IMR-90 (cell line): ENCODE results near the gene SIK3. TPM values are rescaled to one million over a fixed set of nuclear protein-coding genes. Genes with fewer than 3 reads are reported as not detected.

Experiments used
- ATAC-seq: fragments of 200-7000 bp; cut with Tn5 transposase; 2 replicates; pipeline ENCODE4 v1.9.1; 2020; ENCODE audit warnings: low read depth, mild to moderate bottlenecking, moderate library complexity
- BruUV-seq: library from RNA; stranded (reverse); fragments of 400-500 nt; replicated peaks from 2 replicates; lab custom pipeline; 2021; lab: Mats Ljungman, UMichigan
- CTCF ChIA-PET: fragments of 300-600 bp; formaldehyde crosslinking; extraction: SDS; loops from one replicate; lab custom pipeline; 2021; ENCODE audit warnings: antibody characterized with exemption; lab: Yijun Ruan, JAX
- POLR2A ChIA-PET: fragments of 300-600 bp; sonication (Branson Sonifier 250); formaldehyde crosslinking; loops from one replicate; lab custom pipeline; 2022; ENCODE audit warnings: antibody characterized with exemption; ENCODE audit not compliant: unreplicated experiment; lab: Charles Lee
- DNase-seq: peaks from one replicate; pipeline ENCODE4 v3.0.0; 2013
- H2AFZ ChIP-seq: replicated peaks from 2 replicates; pipeline ENCODE3; 2013; ENCODE audit warnings: low read length, mild to moderate bottlenecking; ENCODE audit not compliant: poor library complexity
- H2AK5ac ChIP-seq: 2 replicates; pipeline ENCODE4 v1.6.1; 2013; ENCODE audit warnings: low read depth, low read length, inconsistent platforms
- H2AK9ac ChIP-seq: replicated peaks from 2 replicates; pipeline ENCODE3; 2013; ENCODE audit warnings: mild to moderate bottlenecking, low read depth, low read length, moderate library complexity; ENCODE audit not compliant: poor library complexity
- H2BK120ac ChIP-seq: 2 replicates; pipeline ENCODE4 v1.6.1; 2013; ENCODE audit warnings: low read depth, low read length, inconsistent platforms
- H2BK15ac ChIP-seq: 3 replicates; pipeline ENCODE4 v1.6.1; 2013; ENCODE audit warnings: low read depth, low read length, inconsistent platforms
- H2BK20ac ChIP-seq: 2 replicates; pipeline ENCODE4 v1.6.1; 2013; ENCODE audit warnings: low read depth, mild to moderate bottlenecking, inconsistent platforms, low read length, moderate library complexity
- H2BK5ac ChIP-seq: 2 replicates; pipeline ENCODE4 v1.6.1; 2013; ENCODE audit warnings: mild to moderate bottlenecking, low read depth, low read length, inconsistent platforms; ENCODE audit not compliant: poor library complexity, severe bottlenecking
- H3K14ac ChIP-seq: replicated peaks from 2 replicates; pipeline ENCODE4 v1.6.1; 2013; ENCODE audit warnings: low read depth, low read length, inconsistent platforms
- H3K18ac ChIP-seq: 2 replicates; pipeline ENCODE4 v1.6.1; 2013; ENCODE audit warnings: low read depth, low read length, control low read depth
- H3K23ac ChIP-seq: 2 replicates; pipeline ENCODE4 v1.6.1; 2013; ENCODE audit warnings: low read depth, low read length, inconsistent platforms
- H3K27ac ChIP-seq: 2 replicates; pipeline ENCODE4 v1.5.1; 2013; ENCODE audit warnings: mild to moderate bottlenecking, control low read depth, low read length; ENCODE audit not compliant: insufficient read depth
- H3K27me3 ChIP-seq: 2 replicates; pipeline ENCODE4 v1.6.1; 2013; ENCODE audit warnings: low read length; ENCODE audit not compliant: control insufficient read depth, insufficient read depth
- H3K36me3 ChIP-seq: 2 replicates; pipeline ENCODE4 v1.6.1; 2013; ENCODE audit warnings: low read length, mixed read lengths; ENCODE audit not compliant: control insufficient read depth, insufficient read depth
- H3K4ac ChIP-seq: 2 replicates; pipeline ENCODE4 v1.6.1; 2013; ENCODE audit warnings: low read depth, low read length, inconsistent platforms
- H3K4me1 ChIP-seq: 2 replicates; pipeline ENCODE4 v1.6.1; 2013; ENCODE audit warnings: low read length, mixed read lengths; ENCODE audit not compliant: control insufficient read depth, insufficient read depth
- H3K4me2 ChIP-seq: 2 replicates; pipeline ENCODE4 v1.6.1; 2013; ENCODE audit warnings: low read depth, mild to moderate bottlenecking, control low read depth, low read length, moderate library complexity
- H3K4me3 ChIP-seq: 2 replicates; pipeline ENCODE4 v1.5.1; 2013; ENCODE audit warnings: low read depth, mild to moderate bottlenecking, control low read depth, low read length, moderate library complexity; ENCODE audit not compliant: insufficient read depth
- H3K56ac ChIP-seq: 2 replicates; pipeline ENCODE4 v1.6.1; 2013; ENCODE audit warnings: low read length, inconsistent platforms; ENCODE audit not compliant: insufficient read depth; ENCODE audit errors: extremely low read depth
- H3K79me1 ChIP-seq, 2 experiments: 2 replicates each; pipeline ENCODE4 v1.6.1; 2013; ENCODE audit warnings: low read length in 2 of 2, inconsistent platforms in 1 of 2, low read depth in 1 of 2
- H3K9ac ChIP-seq: 2 replicates; pipeline ENCODE4 v1.6.1; 2013; ENCODE audit warnings: low read depth, low read length, control low read depth
- H3K9me1 ChIP-seq: 2 replicates; pipeline ENCODE4 v1.6.1; 2013; ENCODE audit warnings: low read length, inconsistent platforms; ENCODE audit not compliant: insufficient read depth
- H3K9me3 ChIP-seq: 2 replicates; pipeline ENCODE4 v1.6.1; 2013; ENCODE audit warnings: low read length; ENCODE audit not compliant: control insufficient read depth, insufficient read depth
- H4K20me1 ChIP-seq: 2 replicates; pipeline ENCODE4 v1.6.1; 2013; ENCODE audit warnings: low read length, inconsistent platforms; ENCODE audit not compliant: insufficient read depth
- H4K5ac ChIP-seq: 2 replicates; pipeline ENCODE4 v1.6.1; 2013; ENCODE audit warnings: mild to moderate bottlenecking, low read depth, low read length, control low read depth
- H4K8ac ChIP-seq, 2 experiments: 2 replicates each; pipeline ENCODE4 v1.6.1; 2013; ENCODE audit warnings: low read depth in 2 of 2, low read length in 2 of 2, control low read depth in 1 of 2, inconsistent platforms in 1 of 2
- H4K91ac ChIP-seq: 2 replicates; pipeline ENCODE4 v1.6.1; 2013; ENCODE audit warnings: low read depth, low read length, inconsistent platforms; ENCODE audit not compliant: insufficient read depth
- MAFK ChIP-seq: IDR thresholded peaks from 2 replicates; pipeline ENCODE4 v1.6.1; 2012; ENCODE audit warnings: low read depth, low read length, improper control_type of control experiment
- POLR2A ChIP-seq: IDR thresholded peaks from 2 replicates; pipeline ENCODE4 v1.6.1; 2012; ENCODE audit warnings: mild to moderate bottlenecking, low read depth, low read length
- RAD21 ChIP-seq: IDR thresholded peaks from 2 replicates; pipeline ENCODE4 v1.6.1; 2012; ENCODE audit warnings: low read length, improper control_type of control experiment
- RFX5 ChIP-seq: IDR thresholded peaks from 2 replicates; pipeline ENCODE4 v1.8.0; 2012; ENCODE audit warnings: low read depth, mild to moderate bottlenecking, low read length, moderate library complexity
- WGBS, 2 experiments: methylation state at CpG; one replicate each; pipeline versions ENCODE4 v1.1.5 to v1.1.7; 2013; ENCODE audit warnings: missing lambda C conversion rate in 2 of 2; ENCODE audit not compliant: insufficient read length in 1 of 2; ENCODE audit errors: extremely low coverage in 2 of 2; 5-methylcytosine and 5-hydroxymethylcytosine counted together
- dilution Hi-C: fragments of 300-500 bp; cut with HindIII; formaldehyde crosslinking; loops from one replicate; pipeline ENCODE4 v1.14.3; 2018; ENCODE audit warnings: low sequenced_read_pairs; ENCODE audit not compliant: unreplicated experiment
- in situ Hi-C: fragments of 300-500 bp; cut with MboI; formaldehyde crosslinking; loops from 3 replicates; pipeline ENCODE4 v1.14.3; 2019; ENCODE audit warnings: low sequenced_read_pairs, inconsistent platforms, mixed read lengths
- intact Hi-C: fragments of 100-400 bp; cut with micrococcal nuclease; formaldehyde crosslinking; loops from 2 replicates; pipeline ENCODE4 v1.10.0; 2022
- polyA plus RNA-seq, 3 experiments: library from polyadenylated mRNA; depleted of rRNA; stranded (reverse); fragments of >200 nt; gene quantifications; 2 replicates each; pipeline ENCODE4 v1.2.3, GENCODE V29; 2012; ENCODE audit warnings: low replicate concordance in 1 of 3
- total RNA-seq: library from RNA; depleted of rRNA; stranded (reverse); fragments of >200 nt; gene quantifications from 2 replicates; pipeline ENCODE4 v1.2.3, GENCODE V29; 2012

Gene SIK3
- total and polyA plus RNA-seq, 2 of the 4 experiments (the other 2 are of a cell fraction), result 8.2 to 9.1 TPM

GRCh38 chr11:116825854-116826750 lies 272.1 kb downstream of the SIK3 start:
- Histone ChIP-seq H3K14ac (no peak overlapping the region), H3K9ac (no peak overlapping the region), H3K4me2 (no peak overlapping the region), H3K23ac (no peak overlapping the region), H2BK5ac (no peak overlapping the region), H3K9me3 (no peaks in the 10 kb centered on the region), H2BK15ac (no peak overlapping the region), H2AK9ac (no peak overlapping the region), H4K20me1 (no peaks in the 10 kb centered on the region), H3K4ac (no peak overlapping the region), H3K4me3 (no peak overlapping the region), H3K79me1 (no peaks in the 10 kb centered on the region), H2BK20ac (no peak overlapping the region), H3K9me1 (no peaks in the 10 kb centered on the region), H2AK5ac (no peak overlapping the region), H3K18ac (no peak overlapping the region), H2AFZ (peak overlapping the region; percentile 23), H4K5ac (no peak overlapping the region), H2BK120ac (no peak overlapping the region), H3K36me3 (no peaks in the 10 kb centered on the region), H3K56ac (no peak overlapping the region), H3K4me1 (peaks cover 4% of the 10 kb centered on the region; the same call in 1 of the 2 replicates), H4K91ac (no peak overlapping the region), H4K8ac (no peak overlapping the region), H3K27me3 (peaks cover 19% of the 10 kb centered on the region; the same call in 1 of the 2 replicates), H3K27ac (no peak overlapping the region)
- in situ Hi-C loops, result no loop called here
- POLR2A ChIA-PET, result no interaction called here
- BruUV-seq, result no TSS peak
- 81% methylated on average over 9 of the region's 22 CpGs; no CpG with 5 or more reads in 1 of the 2 experiments for WGBS, 2 experiments
- intact Hi-C loops, result no loop called here
- no peak for ATAC-seq
- TF ChIP-seq RFX5, result no peak
- no peak for TF ChIP-seq POLR2A
- TF ChIP-seq RAD21, result no peak
- TF ChIP-seq MAFK, result no peak
- dilution Hi-C loops, result no loop called here
- DNase-seq, result no peak
- CTCF ChIA-PET, result no interaction called here
